ENCODE results near the gene BAZ1A. TPM values are rescaled to one million over a fixed set of nuclear protein-coding genes. Genes with fewer than 3 reads are reported as not detected.

Gene BAZ1A
- total and polyA plus RNA-seq, 10 of the 15 experiments (the other 5 are each of a cell fraction or from before 2014, with no cell fraction given) = 34.3 to 96.5 (median 50.7) TPM

DNA sequence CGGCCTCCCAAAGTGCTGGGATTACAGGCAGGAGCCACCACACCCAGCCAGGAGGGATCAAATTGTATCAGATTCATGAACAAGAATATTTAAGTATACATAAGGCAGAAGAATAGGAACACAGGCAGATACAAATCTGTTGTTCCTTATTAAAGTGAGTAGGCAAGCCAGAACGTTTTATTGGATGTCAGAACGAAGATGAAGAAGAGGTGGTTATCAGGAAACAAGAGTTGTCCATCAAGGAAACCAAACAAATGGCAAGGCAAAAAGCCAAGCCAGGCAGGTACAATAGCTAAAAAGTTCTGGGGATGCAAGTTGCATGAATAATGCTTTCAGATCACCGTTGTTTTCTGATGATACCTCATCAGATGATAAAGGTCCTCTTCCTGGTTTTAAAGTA, 31.1 kb upstream of the BAZ1A start:
- H3K4me3 ChIP-seq = no peak overlapping the region
- H2AFZ ChIP-seq (ENCODE audit: control insufficient read depth, low read depth, low read length) = no peak overlapping the region
- no peaks in the 10 kb centered on the region for H3K36me3 ChIP-seq (ENCODE audit: control insufficient read depth in 2 of 2, insufficient read depth in 2 of 2, low read length in 1 of 2)
- H3K79me2 ChIP-seq (ENCODE audit: control insufficient read depth, insufficient read depth, low read length) = no peaks in the 10 kb centered on the region
- no peak for TF ChIP-seq KAT2A (conservative IDR thresholded peaks at IDR 0.05; ENCODE audit: control insufficient read depth, low read depth, low read length)
- POLR2A ChIA-PET = interaction anchor here (0.7 kb wide), 1 partner anchor 28 kb away, joined by 3 read pairs; no protein-coding TSS in a partner anchor
- ATAC-seq (no peak), DNase-seq (ENCODE audit: low read depth, low spot score) (no peak), FAIRE-seq (no peak)
- RAD21 ChIA-PET (ENCODE audit: unreplicated experiment) = no interaction called here
- no peak overlapping the region for H3K4me2 ChIP-seq (ENCODE audit: control insufficient read depth, insufficient read depth)
- no peaks in the 10 kb centered on the region for H3K4me1 ChIP-seq (ENCODE audit: control insufficient read depth, insufficient read depth, low read length)
- no peaks in the 10 kb centered on the region for H3K27me3 ChIP-seq (replicated peaks in 1 of 2; ENCODE audit: control insufficient read depth in 2 of 2, insufficient read depth in 2 of 2, low read length in 1 of 2)
- in situ Hi-C loops (cut with MboI) (no loop called here), intact Hi-C loops (cut with micrococcal nuclease; ENCODE audit: unreplicated experiment) (no loop called here)
- WGBS (ENCODE audit: insufficient coverage, insufficient replicate concordance, low lambda C conversion rate, missing lambda C conversion rate) = 81% methylated on average over 4 of the region's 4 CpGs
- H4K20me1 ChIP-seq (ENCODE audit: control insufficient read depth, insufficient read depth) = no peaks in the 10 kb centered on the region
- H3K9ac ChIP-seq (ENCODE audit: control insufficient read depth, insufficient read depth, low read length) = no peak overlapping the region
- no TSS peak for BruUV-seq (replicated peaks)
- CTCF ChIA-PET = interaction anchor here (0.6 kb wide), 1 partner anchor 60 kb away, joined by 3 read pairs; no protein-coding TSS in a partner anchor
- SMC1A ChIA-PET (ENCODE audit: uncharacterized antibody, unreplicated experiment) = no interaction called here
- no peaks in the 10 kb centered on the region for H3K9me3 ChIP-seq (replicated peaks; ENCODE audit: control insufficient read depth, insufficient read depth, low read length)
- no peak overlapping the region for H3K27ac ChIP-seq (ENCODE audit: control insufficient read depth, insufficient read depth)

- Histone ChIP-seq H3K4me1 (ENCODE audit: control insufficient read depth, insufficient read depth, low read length) (no peaks in the 10 kb centered on the region), H4K20me1 (ENCODE audit: control insufficient read depth, insufficient read depth) (no peaks in the 10 kb centered on the region), H3K36me3 (ENCODE audit: control insufficient read depth in 2 of 2, insufficient read depth in 2 of 2, low read length in 1 of 2) (no peaks in the 10 kb centered on the region), H3K9me3 (replicated peaks; ENCODE audit: control insufficient read depth, insufficient read depth, low read length) (no peaks in the 10 kb centered on the region), H2AFZ (ENCODE audit: control insufficient read depth, low read depth, low read length) (no peak overlapping the region), H3K79me2 (ENCODE audit: control insufficient read depth, insufficient read depth, low read length) (no peaks in the 10 kb centered on the region), H3K9ac (ENCODE audit: control insufficient read depth, insufficient read depth, low read length) (no peak overlapping the region), H3K27ac (ENCODE audit: control insufficient read depth, insufficient read depth) (no peak overlapping the region), H3K4me2 (ENCODE audit: control insufficient read depth, insufficient read depth) (no peak overlapping the region), H3K27me3 (replicated peaks in 1 of 2; ENCODE audit: control insufficient read depth in 2 of 2, insufficient read depth in 2 of 2, low read length in 1 of 2) (no peaks in the 10 kb centered on the region), H3K4me3 (no peak overlapping the region)
- ChIA-PET POLR2A (interaction anchor here (0.6 to 1.1 kb wide), 2 partner anchors 76 to 231 kb away, joined by 3 read pairs; no protein-coding TSS in a partner anchor), CTCF (no interaction called here), SMC1A (ENCODE audit: uncharacterized antibody, unreplicated experiment) (interaction anchor here (0.5 to 2.2 kb wide), 2 partner anchors 15 to 1006 kb away, joined by 4 to 8 read pairs; no protein-coding TSS in a partner anchor), RAD21 (ENCODE audit: unreplicated experiment) (interaction anchor here (0.6 kb wide), 1 partner anchor 94 kb away, joined by 3 read pairs; no protein-coding TSS in a partner anchor)
- no peak for ATAC-seq
- intact Hi-C loops (cut with micrococcal nuclease; ENCODE audit: unreplicated experiment) (no loop called here), in situ Hi-C loops (cut with MboI) (no loop called here)
- FAIRE-seq = no peak
- 47% methylated on average over 3 of the region's 3 CpGs for WGBS (ENCODE audit: insufficient coverage, insufficient replicate concordance, low lambda C conversion rate, missing lambda C conversion rate)
- no TSS peak for BruUV-seq (replicated peaks)
- DNase-seq (ENCODE audit: low read depth, low spot score) = no peak
- TF ChIP-seq RELB (IDR thresholded peaks at IDR 0.05; ENCODE audit: low read depth) = no peak
- TF ChIP-seq ASH2L (IDR thresholded peaks at IDR 0.05; ENCODE audit: borderline replicate concordance, low read depth) = no peak
- TF ChIP-seq NR2F1 (conservative IDR thresholded peaks at IDR 0.05) = no peak
- TF ChIP-seq, protein P1, sequence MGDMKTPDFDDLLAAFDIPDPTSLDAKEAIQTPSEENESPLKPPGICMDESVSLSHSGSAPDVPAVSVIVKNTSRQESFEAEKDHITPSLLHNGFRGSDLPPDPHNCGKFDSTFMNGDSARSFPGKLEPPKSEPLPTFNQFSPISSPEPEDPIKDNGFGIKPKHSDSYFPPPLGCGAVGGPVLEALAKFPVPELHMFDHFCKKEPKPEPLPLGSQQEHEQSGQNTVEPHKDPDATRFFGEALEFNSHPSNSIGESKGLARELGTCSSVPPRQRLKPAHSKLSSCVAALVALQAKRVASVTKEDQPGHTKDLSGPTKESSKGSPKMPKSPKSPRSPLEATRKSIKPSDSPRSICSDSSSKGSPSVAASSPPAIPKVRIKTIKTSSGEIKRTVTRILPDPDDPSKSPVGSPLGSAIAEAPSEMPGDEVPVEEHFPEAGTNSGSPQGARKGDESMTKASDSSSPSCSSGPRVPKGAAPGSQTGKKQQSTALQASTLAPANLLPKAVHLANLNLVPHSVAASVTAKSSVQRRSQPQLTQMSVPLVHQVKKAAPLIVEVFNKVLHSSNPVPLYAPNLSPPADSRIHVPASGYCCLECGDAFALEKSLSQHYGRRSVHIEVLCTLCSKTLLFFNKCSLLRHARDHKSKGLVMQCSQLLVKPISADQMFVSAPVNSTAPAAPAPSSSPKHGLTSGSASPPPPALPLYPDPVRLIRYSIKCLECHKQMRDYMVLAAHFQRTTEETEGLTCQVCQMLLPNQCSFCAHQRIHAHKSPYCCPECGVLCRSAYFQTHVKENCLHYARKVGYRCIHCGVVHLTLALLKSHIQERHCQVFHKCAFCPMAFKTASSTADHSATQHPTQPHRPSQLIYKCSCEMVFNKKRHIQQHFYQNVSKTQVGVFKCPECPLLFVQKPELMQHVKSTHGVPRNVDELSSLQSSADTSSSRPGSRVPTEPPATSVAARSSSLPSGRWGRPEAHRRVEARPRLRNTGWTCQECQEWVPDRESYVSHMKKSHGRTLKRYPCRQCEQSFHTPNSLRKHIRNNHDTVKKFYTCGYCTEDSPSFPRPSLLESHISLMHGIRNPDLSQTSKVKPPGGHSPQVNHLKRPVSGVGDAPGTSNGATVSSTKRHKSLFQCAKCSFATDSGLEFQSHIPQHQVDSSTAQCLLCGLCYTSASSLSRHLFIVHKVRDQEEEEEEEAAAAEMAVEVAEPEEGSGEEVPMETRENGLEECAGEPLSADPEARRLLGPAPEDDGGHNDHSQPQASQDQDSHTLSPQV (IDR thresholded peaks at IDR 0.05) = no peak
- TF ChIP-seq EP300 (IDR thresholded peaks at IDR 0.05; ENCODE audit: borderline replicate concordance in 1 of 2, control insufficient read depth in 1 of 2, low read depth in 2 of 2, low read length in 2 of 2) = no peak
Measured at GRCh38 chr14:34895277-34895676, 20.1 kb upstream of the BAZ1A start.

Measured in GM12878 (cell line).